HG03460 (cell line): ENCODE data around the gene SASS6.

ENCODE experiments used
- ATAC-seq: cut with Tn5 transposase; IDR thresholded peaks from one replicate; pipeline ENCODE4 v1.9.1; 2021; ENCODE audit not compliant: unreplicated experiment

Gene SASS6

GRCh38 chr1:100115524-100115923 is 17.2 kb downstream of the SASS6 start:
- ATAC-seq: no peak

DNA sequence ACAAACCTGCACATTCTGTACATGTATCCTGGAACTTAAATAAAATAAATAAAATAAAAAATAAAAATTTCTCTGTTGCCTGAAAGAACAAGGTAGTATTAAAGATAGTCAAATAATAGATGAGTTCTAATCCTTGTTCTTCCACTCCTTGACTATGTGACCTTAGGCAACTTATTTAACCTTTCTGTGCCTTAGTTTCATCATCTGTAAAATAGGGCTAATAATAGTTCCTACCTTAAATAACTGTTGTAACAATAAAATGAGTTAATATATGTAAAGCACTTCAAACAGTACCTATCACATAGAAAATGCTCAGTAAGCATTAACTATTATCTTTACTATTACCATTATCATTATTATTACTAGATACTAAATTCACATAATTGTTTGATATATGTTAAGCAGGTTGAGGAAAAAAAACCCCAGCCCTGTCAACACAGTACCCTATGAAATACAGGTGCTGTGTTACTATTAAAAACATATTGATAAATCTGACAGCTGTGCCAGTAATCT is 23.1 kb downstream of the SASS6 start:
- no peak for ATAC-seq

DNA sequence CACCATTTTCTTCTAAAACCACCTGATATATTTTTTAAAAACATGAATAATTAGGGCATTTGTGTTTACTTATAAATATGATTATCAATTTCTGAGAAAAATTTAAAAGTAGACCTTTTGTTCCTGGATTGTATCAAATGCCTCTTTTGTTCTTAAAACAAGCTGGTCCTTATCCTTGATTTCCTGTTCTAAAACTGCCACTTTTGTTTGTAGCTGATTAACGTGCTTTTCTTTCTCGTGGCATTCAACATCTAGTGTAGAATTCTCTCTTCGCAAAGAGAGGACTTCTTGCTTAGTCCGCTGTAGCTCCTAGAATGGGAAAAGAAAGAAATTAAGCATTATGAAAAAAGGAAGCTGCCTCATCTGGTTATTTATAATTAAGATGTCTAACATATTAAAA is 25.0 kb downstream of the SASS6 start:
- ATAC-seq: no peak

- no peak for ATAC-seq
Observed at GRCh38 chr1:100101564-100101963, 31.2 kb downstream of the SASS6 start.

GRCh38 chr1:100100202-100100601 is 32.5 kb downstream of the SASS6 start:
- no peak for ATAC-seq

- no peak for ATAC-seq
Observed at GRCh38 chr1:100090471-100090870, 42.3 kb downstream of the SASS6 start.

GRCh38 chr1:100089082-100089481 is 43.6 kb downstream of the SASS6 start:
- no peak for ATAC-seq

GRCh38 chr1:100087396-100087795 is 45.3 kb downstream of the SASS6 start:
- ATAC-seq: no peak

- ATAC-seq: no peak
Observed at GRCh38 chr1:100080331-100080730, 52.4 kb downstream of the SASS6 start.

- no peak for ATAC-seq
Observed at GRCh38 chr1:100077531-100077930, 55.2 kb downstream of the SASS6 start.

GRCh38 chr1:100076744-100077143 is 56.0 kb downstream of the SASS6 start:
- ATAC-seq: peak; percentile 78

DNA sequence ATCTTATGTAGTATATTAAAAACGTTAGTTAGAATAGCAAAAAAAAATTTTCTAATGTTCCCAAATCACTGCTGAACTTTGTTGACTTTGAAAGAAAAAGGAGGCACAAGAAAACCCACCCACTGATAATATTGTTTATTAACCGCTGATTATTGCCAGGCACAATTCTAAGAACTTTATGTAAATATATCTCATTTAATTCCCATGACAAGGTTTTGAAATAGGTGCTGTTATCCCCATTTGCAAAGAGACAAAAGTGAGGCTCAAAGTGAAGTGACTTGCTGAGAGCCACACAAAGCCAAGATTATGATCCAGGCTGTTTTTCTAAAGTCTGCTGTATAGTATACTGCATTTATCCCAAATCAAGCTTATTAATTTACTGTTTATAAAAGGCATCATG is 56.4 kb downstream of the SASS6 start:
- peak; percentile 5 for ATAC-seq

- peak; percentile 51 for ATAC-seq
Observed at GRCh38 chr1:100075773-100076172, 57.0 kb downstream of the SASS6 start.

DNA sequence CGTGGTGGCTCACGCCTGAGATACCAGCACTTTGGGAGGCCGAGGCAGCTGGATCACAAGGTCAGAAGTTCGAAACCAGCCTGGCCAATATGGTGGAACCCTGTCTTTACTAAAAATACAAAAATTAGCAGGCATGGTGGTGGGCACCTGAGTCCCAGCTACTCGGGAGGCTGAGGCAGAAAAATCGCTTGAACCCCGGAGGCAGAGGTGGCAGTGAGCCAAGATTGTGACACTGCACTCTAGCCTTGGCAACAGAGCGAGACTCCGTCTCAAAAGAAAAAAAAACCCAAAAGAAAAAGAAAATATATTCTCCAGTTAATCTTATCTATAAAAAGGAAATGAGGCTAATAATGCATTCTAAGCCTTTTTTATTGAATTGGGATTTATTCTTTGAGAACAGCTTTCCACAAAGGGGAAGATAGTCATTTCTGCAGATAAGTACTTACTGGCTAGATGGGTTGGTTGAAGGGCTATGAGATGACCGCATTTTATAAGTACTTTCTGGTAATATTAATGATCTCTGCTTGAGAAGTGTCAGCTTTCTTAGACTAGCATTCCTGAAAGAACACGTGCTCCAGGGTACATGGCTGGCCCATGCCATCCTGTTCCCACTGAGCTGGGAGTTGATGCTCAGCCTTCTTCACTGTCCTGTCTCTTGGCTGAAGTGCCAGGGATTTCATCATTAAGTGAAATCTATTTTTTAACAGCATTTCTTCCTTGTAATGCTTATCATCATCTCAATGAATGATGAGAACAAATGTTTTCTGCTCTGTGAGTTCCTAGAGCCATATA is 57.9 kb downstream of the SASS6 start:
- ATAC-seq: no peak

GRCh38 chr1:100073531-100073930 is 59.2 kb downstream of the SASS6 start:
- ATAC-seq: no peak

DNA sequence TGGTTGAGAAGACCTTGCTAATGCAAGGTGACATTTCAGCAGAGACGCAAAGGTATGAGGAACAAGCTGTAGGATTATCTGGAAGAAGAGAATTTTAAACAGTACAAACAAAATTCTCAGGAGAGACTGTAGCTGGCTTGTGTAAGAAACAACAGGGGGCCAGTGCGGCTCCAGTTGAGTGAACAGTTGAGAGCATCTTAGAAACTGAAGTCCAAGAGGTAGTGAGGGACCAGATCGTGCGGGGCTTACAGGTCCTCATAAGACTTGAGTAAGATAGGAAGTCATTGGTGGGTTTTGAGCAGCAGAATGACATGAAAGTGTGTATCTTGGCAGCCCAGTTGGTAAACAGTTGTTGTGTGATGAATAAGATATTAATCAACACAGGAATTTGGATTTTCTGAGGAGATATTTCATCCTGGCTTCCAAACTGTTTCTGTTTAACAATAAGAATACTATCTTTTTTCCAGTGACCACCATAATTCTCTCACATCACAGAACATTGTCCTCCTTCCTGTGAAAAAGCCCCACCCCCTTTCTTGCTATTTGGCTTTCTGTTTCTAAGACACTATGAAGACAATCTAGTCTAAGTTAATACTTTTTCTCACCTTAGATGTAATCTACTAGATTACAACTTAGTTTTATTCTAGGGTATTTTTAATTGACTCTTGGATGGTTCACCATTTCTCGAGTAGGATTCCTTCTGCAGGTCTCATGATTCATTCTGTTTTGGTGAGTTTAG is 62.4 kb downstream of the SASS6 start:
- ATAC-seq: no peak

DNA sequence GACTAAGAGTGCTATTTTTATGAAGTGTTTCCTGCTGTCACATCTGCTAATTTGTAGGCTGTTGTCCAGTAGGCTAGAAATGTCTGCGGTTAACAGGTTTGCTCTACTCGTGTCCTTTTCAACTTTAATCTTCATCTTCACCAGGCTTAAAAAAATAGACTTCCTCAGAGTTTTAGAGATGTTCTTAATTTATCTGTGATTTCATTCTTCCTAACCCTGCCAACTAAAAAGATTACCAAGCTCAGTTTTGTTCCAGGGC is 66.8 kb downstream of the SASS6 start:
- ATAC-seq: no peak

DNA sequence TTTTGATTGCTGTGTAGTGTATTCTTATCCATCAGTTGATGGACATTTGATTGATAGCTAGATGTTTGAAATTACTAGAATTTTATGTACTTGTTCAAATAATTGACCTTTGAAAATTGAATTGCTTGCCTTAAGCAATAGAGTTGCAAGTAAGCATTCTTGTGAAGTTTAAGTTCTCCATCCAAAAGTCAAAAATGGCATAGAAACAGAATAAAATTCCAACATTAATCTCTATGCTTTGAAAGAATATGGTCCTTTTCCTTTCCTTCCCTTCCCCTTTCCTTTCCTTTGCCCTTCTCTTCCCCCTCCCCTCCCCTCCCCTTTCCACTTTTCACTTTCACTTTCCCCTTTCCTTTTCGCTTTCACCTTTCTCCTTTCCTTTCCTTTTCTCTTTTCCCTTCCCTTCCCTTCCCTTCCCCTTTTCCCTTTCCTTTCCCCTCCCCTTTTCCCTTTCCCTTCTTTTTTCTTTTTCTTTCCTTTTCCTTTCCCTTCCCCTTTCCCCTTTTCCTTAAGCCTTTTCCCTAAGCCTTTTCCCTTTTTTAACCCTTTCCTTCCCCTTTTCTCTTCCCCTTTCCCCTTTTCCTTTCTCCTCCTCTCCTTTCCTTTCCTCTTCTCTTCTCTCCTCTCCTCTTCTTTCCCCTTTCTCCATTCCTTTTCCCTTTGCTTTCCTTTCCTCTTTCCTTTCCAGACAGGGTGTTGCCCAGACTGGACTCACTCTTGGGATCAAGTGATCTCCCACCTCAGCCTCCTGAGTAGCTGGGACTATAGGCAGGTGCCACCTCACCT is 67.4 kb downstream of the SASS6 start:
- ATAC-seq: no peak

DNA sequence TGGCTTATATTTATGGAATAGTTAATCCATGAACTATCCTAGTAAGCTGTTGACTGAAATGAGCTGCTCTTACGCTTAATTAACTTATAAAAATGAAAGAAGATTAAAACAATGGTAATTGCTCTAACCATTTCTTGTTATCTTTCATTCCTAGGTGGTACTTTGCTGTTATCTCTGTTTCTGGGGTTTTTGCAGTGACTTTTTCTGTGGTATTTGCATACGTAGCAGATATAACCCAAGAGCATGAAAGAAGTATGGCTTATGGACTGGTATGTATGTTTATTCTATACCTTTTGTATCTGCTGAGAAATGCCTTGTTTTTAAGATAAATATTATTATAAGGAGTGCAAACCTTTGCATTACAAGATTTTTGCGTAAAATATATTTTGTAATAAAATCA is 71.0 kb downstream of the SASS6 start:
- ATAC-seq: no peak

DNA sequence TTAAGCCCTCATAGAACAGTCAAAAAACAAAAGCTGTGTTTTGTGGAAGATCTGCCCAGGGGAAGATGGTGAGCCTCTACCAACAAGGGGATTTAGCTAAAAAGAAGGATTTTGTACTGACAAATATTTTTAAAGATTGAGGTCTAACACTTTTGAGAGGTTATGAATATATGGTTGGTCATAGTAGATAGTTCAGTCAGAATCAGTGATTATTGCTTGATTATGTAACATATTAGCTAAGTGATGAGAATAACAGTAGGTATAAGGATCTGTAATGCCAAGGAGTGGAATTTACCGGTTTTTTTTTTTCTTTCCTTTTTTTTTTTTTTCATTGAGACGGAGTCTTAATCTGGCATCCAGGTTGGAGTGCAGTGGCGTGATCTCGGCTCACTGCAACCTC is 79.0 kb downstream of the SASS6 start:
- no peak for ATAC-seq

- ATAC-seq: no peak
Observed at GRCh38 chr1:100053119-100053518, 79.6 kb downstream of the SASS6 start.

DNA sequence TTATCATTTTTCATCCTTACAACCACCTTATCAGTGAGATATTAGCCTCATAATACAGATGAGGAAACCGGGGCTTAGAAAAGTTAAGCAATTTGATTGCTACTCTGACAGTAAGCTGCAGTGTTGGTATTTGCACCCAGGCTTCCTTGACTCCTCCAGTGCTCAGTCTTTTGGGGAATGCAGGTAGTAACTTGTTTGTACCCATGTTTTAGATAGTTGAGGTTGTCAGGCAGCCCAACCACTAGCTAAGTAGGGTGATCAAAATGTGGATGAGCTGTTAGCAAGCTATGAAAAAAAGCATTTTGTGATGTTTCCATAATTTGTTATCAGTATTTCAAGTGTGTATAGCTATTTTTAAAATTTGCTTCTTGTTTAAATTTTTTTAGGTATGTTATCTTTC is 80.8 kb downstream of the SASS6 start:
- no peak for ATAC-seq
